WTC11 (cell line): ENCODE data around the gene UBE3C. TPM values are rescaled to one million over a fixed set of nuclear protein-coding genes. Genes with fewer than 3 reads are reported as not detected.

Experiments used
- ATAC-seq: fragments of 200-7000 bp; cut with Tn5 transposase; 2 replicates; pipeline ENCODE4 v1.10.0; 2021; ENCODE audit warnings: mild to moderate bottlenecking, moderate library complexity
- CTCF ChIA-PET: fragments of 300-600 bp; sonication (Branson Sonifier 250); formaldehyde crosslinking; loops from one replicate; lab custom pipeline; 2021; ENCODE audit warnings: antibody characterized with exemption; lab: Charles Lee
- POLR2A ChIA-PET: fragments of 350-600 bp; sonication (Branson Sonifier 250); formaldehyde crosslinking; loops from one replicate; lab custom pipeline; 2021; ENCODE audit warnings: antibody characterized with exemption; lab: Charles Lee
- DNase-seq: peaks from one replicate; pipeline ENCODE4 v3.0.0; 2021; ENCODE audit warnings: low spot score
- H3K27ac Mint-ChIP-seq: 2 replicates; pipeline ENCODE4 v1.8.0; 2021; ENCODE audit warnings: mixed read lengths
- H3K27me3 Mint-ChIP-seq: 2 replicates; pipeline ENCODE4 v1.8.0; 2021; ENCODE audit warnings: low read depth, mild to moderate bottlenecking, moderate library complexity, mixed read lengths
- H3K36me3 Mint-ChIP-seq: 2 replicates; pipeline ENCODE4 v1.8.0; 2021; ENCODE audit warnings: mixed read lengths
- H3K4me1 Mint-ChIP-seq: 2 replicates; pipeline ENCODE4 v1.8.0; 2022; ENCODE audit warnings: mixed read lengths
- H3K4me3 Mint-ChIP-seq: 2 replicates; pipeline ENCODE4 v1.8.0; 2021; ENCODE audit warnings: mild to moderate bottlenecking, moderate library complexity, mixed read lengths
- H3K9me3 Mint-ChIP-seq: 2 replicates; pipeline ENCODE4 v1.8.0; 2021; ENCODE audit warnings: mixed read lengths
- AFF4 ChIP-seq: sonication (generic); formaldehyde crosslinking; IDR thresholded peaks from 2 replicates; pipeline ENCODE4 v1.8.1; 2023; ENCODE audit warnings: mild to moderate bottlenecking, missing genetic modification reagents, borderline replicate concordance
- AR ChIP-seq: fragments of 250-450 bp; sonication (Bioruptor Pico); IDR thresholded peaks from 2 replicates; pipeline ENCODE4 v1.9.0; 2021; ENCODE audit warnings: mild to moderate bottlenecking
- ATF2 ChIP-seq: sonication (generic); formaldehyde crosslinking; IDR thresholded peaks from 2 replicates; pipeline ENCODE4 v1.8.1; 2022; ENCODE audit warnings: low read depth, missing genetic modification reagents, borderline replicate concordance
- CREB1 ChIP-seq: sonication (generic); formaldehyde crosslinking; IDR thresholded peaks from 2 replicates; pipeline ENCODE4 v1.8.0; 2023; ENCODE audit warnings: mild to moderate bottlenecking, missing genetic modification reagents
- IRF1 ChIP-seq: sonication (generic); formaldehyde crosslinking; IDR thresholded peaks from 2 replicates; pipeline ENCODE4 v1.8.0; 2023; ENCODE audit warnings: missing genetic modification reagents
- JUN ChIP-seq: sonication (generic); formaldehyde crosslinking; IDR thresholded peaks from 2 replicates; pipeline ENCODE4 v1.8.0; 2023; ENCODE audit warnings: mild to moderate bottlenecking, missing genetic modification reagents
- NFYB ChIP-seq: sonication (generic); formaldehyde crosslinking; conservative IDR thresholded peaks from 2 replicates; pipeline ENCODE4 v1.8.0; 2022; ENCODE audit warnings: low read depth, missing genetic modification reagents
- PREB ChIP-seq: sonication (generic); formaldehyde crosslinking; IDR thresholded peaks from 2 replicates; pipeline ENCODE4 v1.8.1; 2022; ENCODE audit warnings: mild to moderate bottlenecking, missing genetic modification reagents, moderate library complexity, borderline replicate concordance
- RELA ChIP-seq: sonication (generic); formaldehyde crosslinking; IDR thresholded peaks from 2 replicates; pipeline ENCODE4 v1.8.1; 2022; ENCODE audit warnings: missing genetic modification reagents, mild to moderate bottlenecking, borderline replicate concordance
- SMAD4 ChIP-seq: sonication (generic); formaldehyde crosslinking; IDR thresholded peaks from 2 replicates; pipeline ENCODE4 v1.8.0; 2022; ENCODE audit warnings: mild to moderate bottlenecking, missing genetic modification reagents
- SOX15 ChIP-seq: fragments of 250-450 bp; sonication (Bioruptor Pico); IDR thresholded peaks from 2 replicates; pipeline ENCODE4 v1.9.0; 2021; ENCODE audit warnings: mild to moderate bottlenecking
- TEAD4 ChIP-seq: sonication (generic); formaldehyde crosslinking; IDR thresholded peaks from 2 replicates; pipeline ENCODE4 v1.8.0; 2022; ENCODE audit warnings: mild to moderate bottlenecking, missing genetic modification reagents
- ZBTB43 ChIP-seq: sonication (generic); formaldehyde crosslinking; IDR thresholded peaks from 2 replicates; pipeline ENCODE4 v1.8.1; 2023; ENCODE audit warnings: mild to moderate bottlenecking, missing genetic modification reagents
- ZMAT4 ChIP-seq: fragments of 250-450 bp; sonication (Bioruptor Pico); IDR thresholded peaks from 2 replicates; pipeline ENCODE4 v1.9.0; 2021; ENCODE audit warnings: mild to moderate bottlenecking
- ZNF263 ChIP-seq: sonication (generic); formaldehyde crosslinking; IDR thresholded peaks from 2 replicates; pipeline ENCODE4 v1.8.1; 2022; ENCODE audit warnings: low read depth, mild to moderate bottlenecking, moderate library complexity, missing genetic modification reagents
- ZNF671 ChIP-seq: fragments of 250-450 bp; sonication (Bioruptor Pico); IDR thresholded peaks from 2 replicates; pipeline ENCODE4 v1.8.0; 2021; ENCODE audit warnings: mild to moderate bottlenecking
- total RNA-seq: library from RNA; stranded (reverse); gene quantifications from 3 replicates; pipeline ENCODE4 v1.2.3, GENCODE V29; 2021

UBE3C gene
- total RNA-seq, 1 experiment from 2014 or later, result 59.7 TPM

- Mint-ChIP-seq H3K4me3 (no peak overlapping the region), H3K9me3 (peaks cover 16% of the 10 kb centered on the region), H3K36me3 (peaks cover 22% of the 10 kb centered on the region), H3K4me1 (peaks cover 9% of the 10 kb centered on the region), H3K27ac (no peak overlapping the region), H3K27me3 (peaks cover 5% of the 10 kb centered on the region; the same call in 1 of the 2 replicates)
- TF ChIP-seq ATF2 (CRISPR knock-in tag) (no peak), NFYB (no peak), ZMAT4 (CRISPR knock-in tag) (no peak), SMAD4 (CRISPR knock-in tag) (no peak), ZBTB43 (CRISPR knock-in tag) (no peak), ZNF671 (CRISPR knock-in tag) (no peak), TEAD4 (no peak), SOX15 (CRISPR knock-in tag) (no peak), PREB (no peak), JUN (CRISPR knock-in tag) (no peak), CREB1 (CRISPR knock-in tag) (no peak), RELA (CRISPR knock-in tag) (no peak), AFF4 (CRISPR knock-in tag) (no peak), IRF1 (CRISPR knock-in tag) (no peak), AR (no peak), ZNF263 (no peak)
- ATAC-seq (peak; percentile 29), DNase-seq (no peak)
- ChIA-PET POLR2A (no interaction called here), CTCF (interaction anchor here (0.9 kb wide), 1 partner anchor 9 kb away, joined by 3 read pairs; no protein-coding TSS in a partner anchor)
Measured at GRCh38 chr7:157282141-157282801, 143.5 kb downstream of the UBE3C start.
